Activated CD4-positive, alpha-beta T cell treated with anti-CD3 and anti-CD28 coated beads for 1 hour (primary cell): Measurements from ENCODE around the gene LRIG1.

Experiments
- DNase-seq: peaks from one replicate; pipeline ENCODE4 v3.0.0-alpha.2; 2020

Gene LRIG1

GRCh38 chr3:66500576-66501482 is at the start of gene LRIG1:
TSS of gene LRIG1 (minus strand) at chr3:66501022. CDS start at chr3:66500407, 615 bp downstream.
- peak; percentile 97 for DNase-seq

DNA sequence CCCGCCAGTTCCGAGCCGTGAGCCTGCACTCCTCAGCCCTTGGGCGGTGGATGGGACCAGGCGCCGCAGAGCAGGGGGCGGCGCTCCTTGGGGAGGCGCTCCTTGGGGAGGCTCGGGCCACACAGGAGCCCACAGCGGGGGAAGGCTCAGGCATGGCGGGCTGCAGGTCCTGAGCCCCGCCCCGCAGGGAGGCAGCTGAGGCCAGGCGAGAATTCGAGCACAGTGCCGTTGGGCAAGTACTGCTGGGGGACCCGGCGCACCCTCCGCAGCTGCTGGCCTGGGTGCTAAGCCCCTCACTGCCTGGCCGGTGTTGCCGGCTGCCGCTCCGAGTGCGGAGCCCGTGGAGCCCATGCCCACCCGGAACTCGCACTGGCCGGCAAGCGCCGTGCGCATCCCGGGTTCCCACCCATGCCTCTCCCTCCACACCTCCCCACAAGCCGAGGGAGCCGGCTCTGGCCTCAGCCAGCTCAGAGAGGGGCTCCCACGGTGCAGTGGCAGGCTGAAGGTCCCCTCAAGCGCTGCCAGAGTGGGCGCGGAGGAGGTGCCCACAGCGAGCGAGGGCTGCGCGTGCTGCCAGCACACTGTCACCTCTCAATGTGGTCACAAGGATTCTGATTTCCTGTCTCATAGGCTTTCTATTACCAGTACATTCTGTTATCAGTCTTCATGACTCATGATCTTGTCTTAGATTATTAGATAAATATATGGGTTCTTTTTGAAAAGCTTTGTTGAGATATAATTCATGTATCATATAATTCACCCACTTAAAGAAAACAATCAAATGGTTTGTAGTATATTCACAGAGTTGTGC is 44.0 kb upstream of the LRIG1 start:
- no peak for DNase-seq

GRCh38 chr3:66542153-66542552 is 41.3 kb upstream of the LRIG1 start:
- no peak for DNase-seq

GRCh38 chr3:66539466-66539989 is 38.7 kb upstream of the LRIG1 start:
- no peak for DNase-seq

DNA sequence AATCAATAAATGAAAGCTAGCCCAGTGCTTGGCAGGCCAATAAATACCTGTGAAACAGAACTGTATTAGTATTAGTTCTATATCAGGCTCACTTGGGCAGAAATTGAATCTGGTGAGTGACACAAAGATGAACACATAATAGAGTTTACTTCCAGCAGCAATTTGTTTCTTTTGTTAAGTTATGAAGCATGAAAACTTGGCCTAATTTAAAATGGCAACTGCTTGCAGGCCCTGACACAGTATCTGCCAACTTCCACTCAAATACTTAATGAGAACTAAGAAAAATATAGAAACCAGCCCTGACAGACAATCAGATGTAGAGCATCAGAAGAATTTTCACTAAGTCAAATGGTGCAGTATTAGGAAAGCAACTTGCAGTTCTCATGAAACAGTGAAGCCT is 37.6 kb upstream of the LRIG1 start:
- DNase-seq = no peak

- no peak for DNase-seq
Observed at GRCh38 chr3:66537735-66538134, 36.9 kb upstream of the LRIG1 start.

GRCh38 chr3:66536791-66537190 is 36.0 kb upstream of the LRIG1 start:
- DNase-seq = no peak

GRCh38 chr3:66534304-66534845 is 33.6 kb upstream of the LRIG1 start:
- no peak for DNase-seq

- DNase-seq = no peak
Observed at GRCh38 chr3:66532613-66533012, 31.8 kb upstream of the LRIG1 start.

- DNase-seq = no peak
Observed at GRCh38 chr3:66532160-66532587, 31.4 kb upstream of the LRIG1 start.

DNA sequence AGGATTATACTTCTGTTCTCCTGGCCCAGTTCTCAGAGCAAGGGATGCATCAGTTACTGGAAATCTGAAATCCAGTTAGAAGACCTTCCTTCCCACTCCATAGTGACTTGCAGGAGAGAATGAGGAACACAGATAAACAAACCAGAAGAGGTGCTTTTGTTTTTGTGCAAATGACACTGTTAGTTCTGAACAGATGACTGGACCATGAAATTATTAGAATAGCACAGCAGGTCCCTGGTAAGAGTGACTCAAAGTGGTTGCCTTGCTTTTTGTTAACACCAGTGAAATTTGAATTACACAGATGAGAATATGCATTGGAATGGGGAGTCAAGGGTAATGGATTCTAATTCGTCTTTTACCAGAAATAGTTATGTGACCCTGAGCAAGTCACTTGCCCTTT is 30.4 kb upstream of the LRIG1 start:
- DNase-seq = no peak

DNA sequence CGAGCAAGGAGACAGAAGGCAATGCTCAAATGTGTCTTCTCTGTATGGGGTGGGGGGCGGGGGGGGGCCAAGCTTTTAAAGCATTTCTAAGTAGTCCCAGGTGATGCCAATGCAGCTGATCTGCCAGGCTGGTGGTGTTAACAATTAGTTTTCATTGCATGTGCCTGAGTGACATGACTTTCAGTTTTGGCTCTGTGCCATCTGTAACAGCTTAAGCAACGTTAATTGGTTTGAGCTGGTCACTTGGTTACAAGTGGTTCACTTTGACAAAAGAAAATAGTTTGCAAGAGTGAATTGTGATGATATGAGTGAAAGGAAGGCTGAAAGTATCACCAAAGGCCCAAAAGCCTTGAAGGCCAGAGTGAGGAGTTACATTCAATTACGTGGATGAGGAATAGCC is 26.4 kb upstream of the LRIG1 start:
- no peak for DNase-seq

GRCh38 chr3:66525771-66526170 is 24.9 kb upstream of the LRIG1 start:
- DNase-seq = no peak

GRCh38 chr3:66520724-66521123 is 19.9 kb upstream of the LRIG1 start:
- no peak for DNase-seq

DNA sequence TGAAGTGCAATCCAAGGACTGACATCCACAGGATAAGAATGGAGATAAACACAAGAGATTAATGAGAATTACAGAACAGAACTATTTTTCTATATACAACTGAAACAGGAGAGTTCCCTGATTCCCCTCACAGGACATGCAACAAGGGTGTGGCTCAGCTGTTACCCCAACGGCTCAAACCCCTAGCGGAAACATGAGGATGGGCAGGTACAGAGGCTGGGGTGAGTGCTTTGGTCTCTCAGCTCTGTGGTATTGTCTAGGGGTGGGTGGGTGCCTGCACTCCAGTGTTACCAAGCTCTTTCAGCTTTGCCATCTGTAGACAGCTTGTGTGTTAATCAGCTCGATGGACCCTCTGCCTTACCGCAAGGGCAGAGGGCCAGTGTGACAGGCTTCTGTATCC is 17.8 kb upstream of the LRIG1 start:
- no peak for DNase-seq

- no peak for DNase-seq
Observed at GRCh38 chr3:66518126-66518525, 17.3 kb upstream of the LRIG1 start.

GRCh38 chr3:66517241-66517640 is 16.4 kb upstream of the LRIG1 start:
- DNase-seq = no peak

- DNase-seq = no peak
Observed at GRCh38 chr3:66508461-66508860, 7.6 kb upstream of the LRIG1 start.

DNA sequence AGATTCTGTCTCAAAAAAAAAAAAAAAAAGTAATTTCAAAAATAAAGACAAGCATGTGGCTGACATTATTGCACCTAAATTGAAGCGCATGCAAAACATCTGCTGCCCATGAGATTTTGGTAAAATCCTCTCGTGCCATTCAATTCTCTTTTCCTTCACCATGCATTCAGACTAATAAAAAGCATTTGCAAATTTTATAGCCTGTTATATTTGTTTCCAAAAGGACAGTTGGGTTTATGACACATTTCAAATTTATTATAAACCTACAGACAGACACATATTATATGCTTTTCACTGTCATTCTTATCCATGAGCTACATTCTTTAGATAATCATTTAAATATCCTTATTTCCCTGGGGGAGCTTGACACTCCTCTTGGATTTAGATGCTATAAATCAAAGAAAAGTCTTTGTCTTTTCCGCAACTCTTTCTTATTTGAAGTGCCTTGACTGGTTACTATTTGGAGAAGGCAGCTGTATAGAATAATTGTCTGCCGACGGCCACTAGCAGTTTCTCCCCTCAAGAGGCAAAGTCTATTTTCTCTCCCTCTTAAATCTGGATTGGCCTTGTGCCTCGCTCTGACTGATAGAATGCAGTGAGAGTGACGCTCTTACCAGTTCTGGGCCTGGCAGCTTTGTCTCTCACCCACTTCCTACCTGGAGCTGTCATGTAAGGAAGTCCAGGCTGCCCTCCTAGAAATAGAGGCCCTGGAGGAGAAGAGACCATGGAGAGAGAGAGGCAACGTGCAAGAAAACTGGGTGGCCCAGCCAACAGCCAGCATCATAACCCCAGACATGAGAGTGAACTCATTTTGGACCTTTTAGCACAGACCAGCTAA is 6.8 kb upstream of the LRIG1 start:
- DNase-seq = no peak

DNA sequence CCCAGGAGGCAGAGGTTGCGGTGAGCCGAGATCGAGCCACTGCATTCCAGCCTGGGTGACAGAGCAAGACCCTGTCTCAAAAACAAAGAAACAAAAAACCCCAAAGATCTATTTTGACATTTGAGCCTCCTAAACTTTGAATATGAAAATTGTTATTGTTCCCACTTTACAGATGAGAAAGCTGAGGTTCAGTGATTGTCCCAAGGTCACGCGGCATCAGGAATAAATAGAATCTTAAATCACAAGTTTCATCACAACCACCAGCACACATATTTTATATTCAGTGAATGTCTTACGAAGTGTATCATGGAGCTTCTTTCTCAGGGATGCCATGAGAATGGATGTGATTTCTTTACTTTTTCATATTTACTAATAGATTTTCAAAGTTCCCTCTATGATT is 5.3 kb upstream of the LRIG1 start:
- DNase-seq = no peak

- DNase-seq = no peak
Observed at GRCh38 chr3:66504850-66505641, 4.2 kb upstream of the LRIG1 start.

DNA sequence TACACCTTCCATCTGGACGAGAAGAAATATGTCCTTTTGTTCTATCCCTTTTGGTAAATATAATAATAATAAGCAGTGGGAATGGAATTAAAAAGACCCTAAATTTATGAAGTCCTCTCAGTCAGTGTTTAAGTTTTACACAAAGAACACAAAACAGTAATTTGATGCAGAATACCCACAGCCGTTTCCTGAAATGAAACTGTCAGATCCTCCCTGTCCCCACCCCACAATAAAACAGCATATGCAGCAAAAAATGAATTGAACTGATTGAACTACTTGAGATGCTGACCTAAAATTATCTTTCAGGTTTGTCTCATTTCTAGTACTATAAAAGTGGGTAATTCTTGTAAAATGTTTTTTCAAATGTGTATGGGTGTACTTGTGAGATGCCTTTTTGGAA is 2.2 kb upstream of the LRIG1 start:
- no peak for DNase-seq
